GM13977 (cell line): ENCODE data around the gene KCND2.

Source experiments
- DNase-seq: peaks from one replicate; pipeline ENCODE4 v3.0.0; 2012; ENCODE audit warnings: low spot score
- CTCF ChIP-seq: IDR thresholded peaks from 2 replicates; pipeline ENCODE4 v1.5.1; 2012; ENCODE audit warnings: mild to moderate bottlenecking, control low read depth; ENCODE audit not compliant: insufficient read depth; ENCODE audit errors: extremely low read depth, missing control alignments
- in situ Hi-C: fragments of 300-500 bp; cut with MboI; formaldehyde crosslinking; loops from one replicate; pipeline ENCODE4 v1.12.0; 2022; ENCODE audit warnings: low sequenced_read_pairs, low pct_unique_long_range_greater_than_20kb, mixed read lengths, inconsistent platforms; ENCODE audit not compliant: unreplicated experiment

KCND2 gene

DNA sequence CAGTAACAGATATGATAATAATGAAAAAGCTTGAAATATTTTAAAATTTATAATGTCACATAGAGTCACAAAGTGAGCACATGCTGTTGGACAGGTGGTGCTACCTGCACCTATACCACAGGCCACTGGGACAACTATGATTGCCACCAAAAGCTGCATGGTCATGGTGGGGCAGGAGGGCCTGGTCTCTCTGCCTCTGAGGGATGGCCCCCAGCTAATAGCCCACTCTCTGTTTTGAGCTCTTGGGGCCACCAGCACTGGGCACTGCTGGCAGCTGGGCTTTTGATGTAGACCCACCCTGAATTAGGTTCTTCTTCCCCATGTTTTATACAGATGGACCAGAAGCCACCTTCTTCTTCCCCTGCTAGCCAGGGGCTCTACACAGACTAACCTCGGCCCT is 265.4 kb downstream of the KCND2 start:
- no peak for TF ChIP-seq CTCF
- no peak for DNase-seq
- in situ Hi-C loops = no loop called here

DNA sequence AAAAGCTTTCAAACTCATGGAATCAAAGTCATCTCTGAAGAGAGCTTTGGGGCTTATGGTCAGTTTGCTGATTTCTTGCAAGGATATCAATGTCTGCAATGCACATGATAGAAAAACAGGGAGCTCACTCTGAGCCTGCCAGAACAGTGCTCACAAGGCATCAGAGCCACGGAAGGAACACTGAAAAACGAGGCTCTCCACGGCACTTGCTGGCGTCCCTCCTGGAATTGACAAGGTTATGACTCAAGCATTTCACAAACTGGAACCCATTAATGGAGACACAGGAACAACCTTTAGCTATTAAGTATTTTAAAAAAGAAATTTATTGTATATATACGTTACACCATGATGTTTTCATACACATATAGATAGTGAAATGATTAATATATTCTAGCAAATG is 266.3 kb downstream of the KCND2 start:
- DNase-seq = no peak
- TF ChIP-seq CTCF = no peak
- in situ Hi-C loops = no loop called here

GRCh38 chr7:120547605-120548004 is 274.6 kb downstream of the KCND2 start:
- in situ Hi-C loops = no loop called here
- no peak for DNase-seq
- no peak for TF ChIP-seq CTCF

- in situ Hi-C loops = loop anchor here (10.0 to 25.0 kb wide), 2 partner anchors 616 to 1288 kb away; no protein-coding TSS in a partner anchor
- DNase-seq = no peak
- no peak for TF ChIP-seq CTCF
Observed at GRCh38 chr7:120550494-120551048, 277.6 kb downstream of the KCND2 start.

DNA sequence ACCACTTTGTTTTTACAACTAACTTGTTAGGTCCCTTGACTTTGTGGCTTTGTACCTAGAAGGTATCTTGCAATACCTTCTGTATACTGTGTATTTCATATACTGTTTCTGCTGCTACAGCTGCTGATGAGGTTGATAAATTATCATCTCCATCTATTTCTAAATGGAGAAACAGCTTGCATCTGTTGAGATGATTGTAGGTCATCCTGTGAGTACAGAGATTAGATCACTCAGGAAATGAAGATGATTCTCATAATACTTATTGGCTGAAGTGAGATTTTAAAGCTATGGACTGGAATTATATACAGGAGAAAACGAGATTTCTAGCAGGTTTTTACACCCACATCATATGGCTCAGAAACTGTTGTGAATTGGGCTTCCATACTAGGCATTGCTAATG is 280.5 kb downstream of the KCND2 start:
- in situ Hi-C loops = loop anchor here (10.0 to 25.0 kb wide), 2 partner anchors 619 to 1291 kb away; no protein-coding TSS in a partner anchor
- peak; percentile 9 for DNase-seq
- TF ChIP-seq CTCF = no peak

DNA sequence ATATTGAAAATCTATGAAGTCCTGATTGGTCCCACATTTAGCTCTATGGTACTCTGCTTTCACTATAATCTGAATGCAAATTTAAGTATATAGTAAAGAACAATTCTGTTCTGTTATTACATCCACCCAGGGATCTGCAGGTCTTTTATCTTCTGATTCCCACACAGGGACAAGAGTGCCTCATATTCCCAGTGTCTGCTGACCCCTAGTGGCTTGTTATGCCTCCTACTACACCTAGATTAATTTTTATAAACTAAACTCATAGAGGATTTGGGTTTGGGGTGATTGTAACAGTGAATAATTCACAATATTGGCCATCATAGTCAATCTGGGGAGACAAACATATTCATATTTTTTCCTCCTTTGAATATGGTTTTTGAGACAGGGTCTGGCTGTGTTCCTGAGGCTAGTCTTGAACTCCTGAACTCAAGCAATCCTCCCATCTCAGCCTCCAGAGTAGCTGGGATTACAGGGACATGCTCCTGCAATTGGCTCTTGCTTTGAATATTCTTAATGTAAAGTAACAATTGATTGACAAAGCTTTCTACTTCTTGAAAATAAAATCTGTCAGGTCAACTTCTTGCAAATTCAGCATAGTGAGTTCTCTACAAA is 282.1 kb downstream of the KCND2 start:
- peak; percentile 23 for DNase-seq
- peak; percentile 64 for TF ChIP-seq CTCF
- in situ Hi-C loops = loop anchor here (10.0 to 25.0 kb wide), 2 partner anchors 620 to 1293 kb away; no protein-coding TSS in a partner anchor
